ENCODE measurements around the gene IFNAR1. TPM values are rescaled to one million over a fixed set of nuclear protein-coding genes. Genes with fewer than 3 reads are reported as not detected.
A peak's percentile ranks its signal among the peaks of the same experiment; 100 is the strongest.

Gene IFNAR1
- total and polyA plus RNA-seq, 2 experiments from 2014 or later = 26.9 to 33.4 TPM

- H2AFZ ChIP-seq = peak overlapping the region; percentile 43
- H3K36me3 ChIP-seq (replicated peaks; ENCODE audit: insufficient read depth, low read depth) = no peaks in the 10 kb centered on the region
- H3K79me2 ChIP-seq = peaks cover 39% of the 10 kb centered on the region
- peaks cover 14% of the 10 kb centered on the region for H3K4me1 ChIP-seq (ENCODE audit: insufficient read depth)
- TF ChIP-seq EZH2 (IDR thresholded peaks at IDR 0.05; ENCODE audit: borderline replicate concordance) (no peak), EZH2phosphoT487 (IDR thresholded peaks at IDR 0.05; ENCODE audit: low read depth, severe bottlenecking, unreplicated experiment) (no peak), CTCF (IDR thresholded peaks at IDR 0.05; ENCODE audit: poor library complexity) (no peak)
- DNase-seq (ENCODE audit: low spot score) = peak; percentile 78
- H3K9me3 ChIP-seq (ENCODE audit: low read depth) = no peaks in the 10 kb centered on the region
- no peaks in the 10 kb centered on the region for H3K27me3 ChIP-seq
- peak overlapping the region; percentile 86 for H3K4me2 ChIP-seq
- H3K9me2 ChIP-seq (replicated peaks; ENCODE audit: insufficient read depth) = no peaks in the 10 kb centered on the region
- peak overlapping the region; percentile 96 for H3K27ac ChIP-seq
- H4K20me1 ChIP-seq (ENCODE audit: insufficient read depth, poor library complexity, severe bottlenecking) = peaks cover 19% of the 10 kb centered on the region
- peak overlapping the region; percentile 61 for H3K4me3 ChIP-seq
- 70% methylated on average over 38 of the region's 45 CpGs for whole genome bisulfite sequencing (ENCODE audit: low lambda C conversion rate, missing lambda C conversion rate)
Observed at GRCh38 chr21:33402001-33402979, 77.5 kb downstream of the IFNAR1 start.

GRCh38 chr21:33403128-33403785 is 78.5 kb downstream of the IFNAR1 start, which contains the start of gene IFNGR2:
Gene IFNGR2 (plus strand): TSS chr21:33403413. CDS start chr21:33403544, 131 bp downstream.
- peak within 1 kb of the TSS; percentile 96 for H3K27ac ChIP-seq
- H3K9me3 ChIP-seq (ENCODE audit: low read depth) = no peaks in the 10 kb centered on the region
- H3K27me3 ChIP-seq = no peaks in the 10 kb centered on the region
- WGBS (ENCODE audit: low lambda C conversion rate, missing lambda C conversion rate) = 2% methylated on average over 22 of the region's 89 CpGs
- peaks cover 27% of the 10 kb centered on the region for H4K20me1 ChIP-seq (ENCODE audit: insufficient read depth, poor library complexity, severe bottlenecking)
- peak within 1 kb of the TSS; percentile 43 for H2AFZ ChIP-seq
- peak within 1 kb of the TSS; percentile 86 for H3K4me2 ChIP-seq
- no peak for TF ChIP-seq EZH2phosphoT487 (IDR thresholded peaks at IDR 0.05; ENCODE audit: low read depth, severe bottlenecking, unreplicated experiment)
- TF ChIP-seq CTCF (IDR thresholded peaks at IDR 0.05; ENCODE audit: poor library complexity) = no peak
- TF ChIP-seq EZH2 (IDR thresholded peaks at IDR 0.05; ENCODE audit: borderline replicate concordance) = no peak
- H3K36me3 ChIP-seq (replicated peaks; ENCODE audit: insufficient read depth, low read depth) = no peaks in the 10 kb centered on the region
- H3K79me2 ChIP-seq = peaks cover 49% of the 10 kb centered on the region
- H3K4me1 ChIP-seq (ENCODE audit: insufficient read depth) = peaks cover 14% of the 10 kb centered on the region
- peak within 1 kb of the TSS; percentile 61 for H3K4me3 ChIP-seq
- H3K9me2 ChIP-seq (replicated peaks; ENCODE audit: insufficient read depth) = no peaks in the 10 kb centered on the region
- peak; percentile 81 for DNase-seq (ENCODE audit: low spot score)

- TF ChIP-seq CTCF (IDR thresholded peaks at IDR 0.05; ENCODE audit: poor library complexity) (no peak), EZH2phosphoT487 (IDR thresholded peaks at IDR 0.05; ENCODE audit: low read depth, severe bottlenecking, unreplicated experiment) (no peak), EZH2 (IDR thresholded peaks at IDR 0.05; ENCODE audit: borderline replicate concordance) (no peak)
- Histone ChIP-seq H4K20me1 (ENCODE audit: insufficient read depth, poor library complexity, severe bottlenecking) (peaks cover 35% of the 10 kb centered on the region), H3K27me3 (no peaks in the 10 kb centered on the region), H3K27ac (peak overlapping the region; percentile 96), H3K4me2 (peak overlapping the region; percentile 86), H3K4me3 (peak overlapping the region; percentile 61), H3K79me2 (peaks cover 56% of the 10 kb centered on the region), H3K9me3 (ENCODE audit: low read depth) (no peaks in the 10 kb centered on the region), H2AFZ (peak overlapping the region; percentile 26), H3K9me2 (replicated peaks; ENCODE audit: insufficient read depth) (no peaks in the 10 kb centered on the region), H3K4me1 (ENCODE audit: insufficient read depth) (peaks cover 14% of the 10 kb centered on the region), H3K36me3 (replicated peaks; ENCODE audit: insufficient read depth, low read depth) (no peaks in the 10 kb centered on the region)
- WGBS (ENCODE audit: low lambda C conversion rate, missing lambda C conversion rate) = 12% methylated on average over 32 of the region's 47 CpGs
- DNase-seq (ENCODE audit: low spot score) = peak; percentile 72
Observed at GRCh38 chr21:33403786-33404585, 79.2 kb downstream of the IFNAR1 start.

All from hepatocyte (in vitro differentiated cells).